ENCODE measurements around the gene MACROD1. TPM values are rescaled to one million over a fixed set of nuclear protein-coding genes. Genes with fewer than 3 reads are reported as not detected.

Gene MACROD1
- total and polyA plus RNA-seq, 10 of the 15 experiments (the other 5 are each of a cell fraction or from before 2014, with no cell fraction given) = 1.2 to 22.7 (median 11.3) TPM; not detected in 1

DNA sequence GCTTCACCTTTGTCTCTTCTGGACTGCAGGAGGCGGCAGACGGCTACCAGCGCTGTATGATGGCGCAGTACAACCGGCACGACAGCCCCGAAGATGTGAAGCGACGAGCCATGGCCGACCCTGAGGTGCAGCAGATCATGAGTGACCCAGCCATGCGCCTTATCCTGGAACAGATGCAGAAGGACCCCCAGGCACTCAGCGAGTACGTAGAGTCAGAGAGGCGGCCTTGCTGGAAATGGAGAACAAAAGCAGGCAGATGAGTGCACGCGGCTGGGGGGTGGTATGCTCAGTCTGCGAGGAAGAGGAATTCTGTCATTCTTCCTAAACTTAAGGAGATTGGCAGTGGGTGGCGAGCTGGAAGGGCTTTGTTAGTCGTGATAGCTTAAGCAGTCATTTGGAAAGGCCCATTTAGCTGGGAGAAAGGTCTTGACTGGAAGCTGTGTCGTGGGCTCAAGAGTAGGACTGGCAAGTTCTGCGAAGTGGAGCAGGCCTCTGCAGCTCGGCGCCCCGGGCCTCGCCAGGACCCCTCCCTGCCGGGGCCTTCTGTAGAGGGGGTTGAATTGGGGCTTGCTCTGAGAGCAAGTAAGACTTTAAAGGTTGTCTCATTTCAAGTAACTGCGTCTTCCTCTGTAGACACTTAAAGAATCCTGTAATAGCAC lies 37.6 kb upstream of the MACROD1 start:
- no peak for TF ChIP-seq STAT3 (IDR thresholded peaks at IDR 0.05; ENCODE audit: low read depth, low read length)
- no peak for TF ChIP-seq SMAD1 (IDR thresholded peaks at IDR 0.05; ENCODE audit: low read depth, partially characterized antibody)
- TF ChIP-seq NR2C1 (IDR thresholded peaks at IDR 0.05) = no peak
- TF ChIP-seq MYC (IDR thresholded peaks at IDR 0.05; ENCODE audit: insufficient read depth, insufficient read length, insufficient replicate concordance, low read length, severe bottlenecking) = no peak
- ATAC-seq (no peak), DNase-seq (ENCODE audit: low read depth, low spot score) (no peak), FAIRE-seq (no peak)
- intact Hi-C loops (cut with micrococcal nuclease; ENCODE audit: unreplicated experiment) (loop anchor here (1.0 to 2.0 kb wide), 3 partner anchors 17 to 101 kb away; partner anchors contain the start of genes FKBP2 and STIP1), in situ Hi-C loops (cut with MboI) (loop anchor here (5.0 kb wide), 1 partner anchor 99 kb away; the partner anchor contains the start of gene CATSPERZ)
- Histone ChIP-seq H3K4me3 (no peak overlapping the region), H3K79me2 (ENCODE audit: control insufficient read depth, insufficient read depth, low read length) (peaks cover 32% of the 10 kb centered on the region), H4K20me1 (ENCODE audit: control insufficient read depth, insufficient read depth) (no peaks in the 10 kb centered on the region), H3K27me3 (replicated peaks in 1 of 2; ENCODE audit: control insufficient read depth in 2 of 2, insufficient read depth in 2 of 2, low read length in 1 of 2) (no peaks in the 10 kb centered on the region), H2AFZ (ENCODE audit: control insufficient read depth, low read depth, low read length) (no peak overlapping the region), H3K4me2 (ENCODE audit: control insufficient read depth, insufficient read depth) (no peak overlapping the region), H3K36me3 (ENCODE audit: control insufficient read depth in 2 of 2, insufficient read depth in 2 of 2, low read length in 1 of 2) (peaks cover 31% of the 10 kb centered on the region in 2 experiments), H3K4me1 (ENCODE audit: control insufficient read depth, insufficient read depth, low read length) (peaks cover 26% of the 10 kb centered on the region), H3K27ac (ENCODE audit: control insufficient read depth, insufficient read depth) (no peak overlapping the region), H3K9me3 (replicated peaks; ENCODE audit: control insufficient read depth, insufficient read depth, low read length) (no peaks in the 10 kb centered on the region), H3K9ac (ENCODE audit: control insufficient read depth, insufficient read depth, low read length) (no peak overlapping the region)
- POLR2A ChIA-PET = interaction anchor here (0.7 to 5.8 kb wide), 4 partner anchors 17 to 114 kb away, joined by 3 to 70 read pairs (median 59); partner anchors contain the start of genes CATSPERZ, ESRRA, STIP1 and TRMT112
- CTCF ChIA-PET = interaction anchor here (0.6 to 9.7 kb wide), 12 partner anchors 8 to 152 kb away, joined by 3 to 238 read pairs (median 30); partner anchors contain the start of genes CATSPERZ, ESRRA, NUDT22 and PLCB3
- SMC1A ChIA-PET (ENCODE audit: uncharacterized antibody, unreplicated experiment) = interaction anchor here (1.0 to 5.5 kb wide), 6 partner anchors 22 to 151 kb away, joined by 3 to 98 read pairs (median 6); partner anchors contain the start of genes CATSPERZ, ESRRA, NUDT22 and PPP1R14B
- BruUV-seq (replicated peaks) = no TSS peak
- RAD21 ChIA-PET (ENCODE audit: unreplicated experiment) = interaction anchor here (1.3 to 6.6 kb wide), 6 partner anchors 17 to 99 kb away, joined by 3 to 125 read pairs (median 44); partner anchors contain the start of genes CATSPERZ, ESRRA, FKBP2 and PPP1R14B
- 94% methylated on average over 27 of the region's 27 CpGs for WGBS (ENCODE audit: insufficient coverage, insufficient replicate concordance, low lambda C conversion rate, missing lambda C conversion rate)

- in situ Hi-C loops (cut with MboI) = loop anchor here (5.0 kb wide), 1 partner anchor 99 kb away; the partner anchor contains the start of gene CATSPERZ
- Histone ChIP-seq H3K79me2 (ENCODE audit: control insufficient read depth, insufficient read depth, low read length) (peaks cover 26% of the 10 kb centered on the region), H4K20me1 (ENCODE audit: control insufficient read depth, insufficient read depth) (no peaks in the 10 kb centered on the region), H3K36me3 (ENCODE audit: control insufficient read depth in 2 of 2, insufficient read depth in 2 of 2, low read length in 1 of 2) (peaks cover 31 to 32% of the 10 kb centered on the region in 2 experiments), H3K27me3 (replicated peaks in 1 of 2; ENCODE audit: control insufficient read depth in 2 of 2, insufficient read depth in 2 of 2, low read length in 1 of 2) (no peaks in the 10 kb centered on the region), H3K9me3 (replicated peaks; ENCODE audit: control insufficient read depth, insufficient read depth, low read length) (no peaks in the 10 kb centered on the region), H3K4me1 (ENCODE audit: control insufficient read depth, insufficient read depth, low read length) (peaks cover 22% of the 10 kb centered on the region), H3K27ac (ENCODE audit: control insufficient read depth, insufficient read depth) (no peak overlapping the region), H3K4me3 (no peak overlapping the region), H3K9ac (ENCODE audit: control insufficient read depth, insufficient read depth, low read length) (no peak overlapping the region), H2AFZ (ENCODE audit: control insufficient read depth, low read depth, low read length) (no peak overlapping the region), H3K4me2 (ENCODE audit: control insufficient read depth, insufficient read depth) (no peak overlapping the region)
- intact Hi-C loops (cut with micrococcal nuclease; ENCODE audit: unreplicated experiment) = no loop called here
- FAIRE-seq (no peak), DNase-seq (ENCODE audit: low read depth, low spot score) (no peak), ATAC-seq (no peak)
- ChIA-PET CTCF (interaction anchor here (8.0 to 9.7 kb wide), 2 partner anchors 42 to 100 kb away, joined by 66 to 238 read pairs; partner anchors contain the start of genes CATSPERZ, ESRRA and PPP1R14B), RAD21 (ENCODE audit: unreplicated experiment) (no interaction called here), SMC1A (ENCODE audit: uncharacterized antibody, unreplicated experiment) (no interaction called here), POLR2A (interaction anchor here (5.8 kb wide), 1 partner anchor 100 kb away, joined by 70 read pairs; the partner anchor contains the start of genes CATSPERZ and ESRRA)
- no TSS peak for BruUV-seq (replicated peaks)
- WGBS (ENCODE audit: insufficient coverage, insufficient replicate concordance, low lambda C conversion rate, missing lambda C conversion rate) = 100% methylated on average over 9 of the region's 9 CpGs
- TF ChIP-seq, protein P1, sequence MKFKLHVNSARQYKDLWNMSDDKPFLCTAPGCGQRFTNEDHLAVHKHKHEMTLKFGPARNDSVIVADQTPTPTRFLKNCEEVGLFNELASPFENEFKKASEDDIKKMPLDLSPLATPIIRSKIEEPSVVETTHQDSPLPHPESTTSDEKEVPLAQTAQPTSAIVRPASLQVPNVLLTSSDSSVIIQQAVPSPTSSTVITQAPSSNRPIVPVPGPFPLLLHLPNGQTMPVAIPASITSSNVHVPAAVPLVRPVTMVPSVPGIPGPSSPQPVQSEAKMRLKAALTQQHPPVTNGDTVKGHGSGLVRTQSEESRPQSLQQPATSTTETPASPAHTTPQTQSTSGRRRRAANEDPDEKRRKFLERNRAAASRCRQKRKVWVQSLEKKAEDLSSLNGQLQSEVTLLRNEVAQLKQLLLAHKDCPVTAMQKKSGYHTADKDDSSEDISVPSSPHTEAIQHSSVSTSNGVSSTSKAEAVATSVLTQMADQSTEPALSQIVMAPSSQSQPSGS (IDR thresholded peaks at IDR 0.05; ENCODE audit: low read length) = no peak
- TF ChIP-seq EP300 (IDR thresholded peaks at IDR 0.05; ENCODE audit: borderline replicate concordance in 1 of 2, control insufficient read depth in 1 of 2, low read depth in 2 of 2, low read length in 2 of 2) (no peak), KDM1A (IDR thresholded peaks at IDR 0.05; ENCODE audit: borderline replicate concordance) (no peak), TAF1 (IDR thresholded peaks at IDR 0.05; ENCODE audit: borderline replicate concordance, low read depth, low read length) (no peak)
- TF ChIP-seq, protein P2, sequence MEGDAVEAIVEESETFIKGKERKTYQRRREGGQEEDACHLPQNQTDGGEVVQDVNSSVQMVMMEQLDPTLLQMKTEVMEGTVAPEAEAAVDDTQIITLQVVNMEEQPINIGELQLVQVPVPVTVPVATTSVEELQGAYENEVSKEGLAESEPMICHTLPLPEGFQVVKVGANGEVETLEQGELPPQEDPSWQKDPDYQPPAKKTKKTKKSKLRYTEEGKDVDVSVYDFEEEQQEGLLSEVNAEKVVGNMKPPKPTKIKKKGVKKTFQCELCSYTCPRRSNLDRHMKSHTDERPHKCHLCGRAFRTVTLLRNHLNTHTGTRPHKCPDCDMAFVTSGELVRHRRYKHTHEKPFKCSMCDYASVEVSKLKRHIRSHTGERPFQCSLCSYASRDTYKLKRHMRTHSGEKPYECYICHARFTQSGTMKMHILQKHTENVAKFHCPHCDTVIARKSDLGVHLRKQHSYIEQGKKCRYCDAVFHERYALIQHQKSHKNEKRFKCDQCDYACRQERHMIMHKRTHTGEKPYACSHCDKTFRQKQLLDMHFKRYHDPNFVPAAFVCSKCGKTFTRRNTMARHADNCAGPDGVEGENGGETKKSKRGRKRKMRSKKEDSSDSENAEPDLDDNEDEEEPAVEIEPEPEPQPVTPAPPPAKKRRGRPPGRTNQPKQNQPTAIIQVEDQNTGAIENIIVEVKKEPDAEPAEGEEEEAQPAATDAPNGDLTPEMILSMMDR (IDR thresholded peaks at IDR 0.05 in 2 of 3, conservative IDR thresholded peaks at IDR 0.05 in 1 of 3; ENCODE audit: control insufficient read depth in 2 of 3, extremely low read depth in 1 of 3, insufficient read depth in 1 of 3, low read depth in 3 of 3, low read length in 3 of 3) = no peak
Observed at GRCh38 chr11:64202992-64203391, 37.1 kb upstream of the MACROD1 start.

All from GM12878 (cell line).